IMR-90 (cell line): ENCODE data around the gene MMAA.

Source experiments
- RAD21 ChIP-seq: IDR thresholded peaks from 2 replicates; pipeline ENCODE4 v1.6.1; 2012; ENCODE audit warnings: low read length, improper control_type of control experiment
- TF ChIP-seq, protein P1 (sequence below): conservative IDR thresholded peaks from 2 replicates; pipeline ENCODE4 v1.5.1; 2012; ENCODE audit warnings: mild to moderate bottlenecking, low read depth, low read length, improper control_type of control experiment

DNA sequence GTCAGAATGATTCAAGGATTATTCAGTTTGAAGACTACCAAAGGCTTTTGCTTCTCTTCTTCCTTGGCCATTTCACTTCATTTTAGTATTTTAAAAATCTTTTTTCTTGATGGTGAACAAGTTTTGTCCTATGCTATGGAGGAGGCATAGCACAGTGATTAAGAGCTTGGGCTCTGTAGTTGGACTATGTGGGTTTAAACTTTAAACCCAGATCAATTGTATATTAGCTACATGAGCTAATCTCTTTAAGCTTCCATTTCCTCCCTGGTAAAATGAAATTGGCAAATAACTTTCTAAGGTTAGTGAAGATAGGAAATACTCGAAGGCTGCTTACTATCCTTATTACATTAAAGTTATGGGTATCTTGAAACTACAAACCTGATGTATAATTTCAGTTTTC, 37.0 kb downstream of the MMAA start:
- TF ChIP-seq RAD21: no peak
- TF ChIP-seq, protein P1, sequence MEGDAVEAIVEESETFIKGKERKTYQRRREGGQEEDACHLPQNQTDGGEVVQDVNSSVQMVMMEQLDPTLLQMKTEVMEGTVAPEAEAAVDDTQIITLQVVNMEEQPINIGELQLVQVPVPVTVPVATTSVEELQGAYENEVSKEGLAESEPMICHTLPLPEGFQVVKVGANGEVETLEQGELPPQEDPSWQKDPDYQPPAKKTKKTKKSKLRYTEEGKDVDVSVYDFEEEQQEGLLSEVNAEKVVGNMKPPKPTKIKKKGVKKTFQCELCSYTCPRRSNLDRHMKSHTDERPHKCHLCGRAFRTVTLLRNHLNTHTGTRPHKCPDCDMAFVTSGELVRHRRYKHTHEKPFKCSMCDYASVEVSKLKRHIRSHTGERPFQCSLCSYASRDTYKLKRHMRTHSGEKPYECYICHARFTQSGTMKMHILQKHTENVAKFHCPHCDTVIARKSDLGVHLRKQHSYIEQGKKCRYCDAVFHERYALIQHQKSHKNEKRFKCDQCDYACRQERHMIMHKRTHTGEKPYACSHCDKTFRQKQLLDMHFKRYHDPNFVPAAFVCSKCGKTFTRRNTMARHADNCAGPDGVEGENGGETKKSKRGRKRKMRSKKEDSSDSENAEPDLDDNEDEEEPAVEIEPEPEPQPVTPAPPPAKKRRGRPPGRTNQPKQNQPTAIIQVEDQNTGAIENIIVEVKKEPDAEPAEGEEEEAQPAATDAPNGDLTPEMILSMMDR: no peak
